ENCODE measurements around the gene PEX16. TPM values are rescaled to one million over a fixed set of nuclear protein-coding genes. Genes with fewer than 3 reads are reported as not detected.

Gene PEX16
- total RNA-seq, 4 donors from 2014 or later, result 31.3 to 111 (median 51.9) TPM

DNA sequence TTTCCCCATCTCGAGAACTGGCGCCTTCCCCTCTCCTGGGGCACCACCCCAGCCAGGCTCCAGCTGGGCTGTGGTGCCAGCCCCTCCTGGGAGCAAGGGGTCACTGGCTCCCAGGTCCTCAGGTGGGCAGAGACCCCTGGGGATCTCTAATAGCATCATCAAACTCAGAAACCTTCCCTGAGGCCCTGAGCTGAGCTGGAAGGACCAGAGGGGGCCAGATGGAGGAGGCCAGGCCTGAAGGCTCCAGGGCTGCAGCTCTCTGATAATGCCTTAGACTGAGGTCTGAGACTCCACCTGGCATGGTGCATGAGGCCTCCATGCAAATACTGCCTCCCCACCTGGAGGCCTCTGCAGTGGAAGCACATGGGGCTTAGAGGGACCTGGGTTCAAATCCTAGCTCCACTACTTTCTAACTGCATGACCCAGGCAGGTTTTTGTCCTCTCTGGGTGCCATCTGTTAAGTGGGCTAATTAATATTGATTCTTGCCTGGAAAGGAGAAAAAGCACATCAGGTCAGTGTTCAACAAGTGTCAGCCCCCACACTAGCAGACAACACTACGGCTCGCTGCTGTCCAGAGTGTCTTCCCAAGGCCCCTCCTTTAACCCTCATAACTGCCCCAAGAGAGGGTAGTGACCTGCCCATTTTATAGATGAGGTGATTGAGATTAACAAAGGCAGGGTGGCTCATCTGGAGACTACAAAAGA is 30.7 kb downstream of the PEX16 start:
- H3K27me3 ChIP-seq, result no peaks in the 10 kb centered on the region
- no peak overlapping the region for H3K4me3 ChIP-seq
- no peaks in the 10 kb centered on the region for H3K9me3 ChIP-seq
- in situ Hi-C loops (cut with MboI; ENCODE audit: low pct_ligation_motif_present in 1 of 4, low pct_unique_long_range_greater_than_20kb in 1 of 4, low sequenced_read_pairs in 3 of 4), result no loop called here
- DNase-seq, result no peak
- WGBS, 2 donors (ENCODE audit: low coverage in 1 of 2), result 96% methylated on average over 4 of the region's 4 CpGs; no CpG with 5 or more reads in 1 of the 2 donors
- H3K4me1 ChIP-seq, result peaks cover 0 to 11% (median 5%) of the 10 kb centered on the region in 4 donors
- no peak for TF ChIP-seq POLR2AphosphoS5 (IDR thresholded peaks at IDR 0.05)
- TF ChIP-seq, protein P1, sequence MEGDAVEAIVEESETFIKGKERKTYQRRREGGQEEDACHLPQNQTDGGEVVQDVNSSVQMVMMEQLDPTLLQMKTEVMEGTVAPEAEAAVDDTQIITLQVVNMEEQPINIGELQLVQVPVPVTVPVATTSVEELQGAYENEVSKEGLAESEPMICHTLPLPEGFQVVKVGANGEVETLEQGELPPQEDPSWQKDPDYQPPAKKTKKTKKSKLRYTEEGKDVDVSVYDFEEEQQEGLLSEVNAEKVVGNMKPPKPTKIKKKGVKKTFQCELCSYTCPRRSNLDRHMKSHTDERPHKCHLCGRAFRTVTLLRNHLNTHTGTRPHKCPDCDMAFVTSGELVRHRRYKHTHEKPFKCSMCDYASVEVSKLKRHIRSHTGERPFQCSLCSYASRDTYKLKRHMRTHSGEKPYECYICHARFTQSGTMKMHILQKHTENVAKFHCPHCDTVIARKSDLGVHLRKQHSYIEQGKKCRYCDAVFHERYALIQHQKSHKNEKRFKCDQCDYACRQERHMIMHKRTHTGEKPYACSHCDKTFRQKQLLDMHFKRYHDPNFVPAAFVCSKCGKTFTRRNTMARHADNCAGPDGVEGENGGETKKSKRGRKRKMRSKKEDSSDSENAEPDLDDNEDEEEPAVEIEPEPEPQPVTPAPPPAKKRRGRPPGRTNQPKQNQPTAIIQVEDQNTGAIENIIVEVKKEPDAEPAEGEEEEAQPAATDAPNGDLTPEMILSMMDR (IDR thresholded peaks at IDR 0.05), result no peak
- TF ChIP-seq POLR2A (IDR thresholded peaks at IDR 0.05), result no peak
- no peak for TF ChIP-seq EP300 (IDR thresholded peaks at IDR 0.05; ENCODE audit: low read depth)
- no peaks in the 10 kb centered on the region for H3K36me3 ChIP-seq
- H3K27ac ChIP-seq, result no peak overlapping the region
- intact Hi-C loops (cut with DNase I; ENCODE audit: low total_unique reads), result no loop called here

DNA sequence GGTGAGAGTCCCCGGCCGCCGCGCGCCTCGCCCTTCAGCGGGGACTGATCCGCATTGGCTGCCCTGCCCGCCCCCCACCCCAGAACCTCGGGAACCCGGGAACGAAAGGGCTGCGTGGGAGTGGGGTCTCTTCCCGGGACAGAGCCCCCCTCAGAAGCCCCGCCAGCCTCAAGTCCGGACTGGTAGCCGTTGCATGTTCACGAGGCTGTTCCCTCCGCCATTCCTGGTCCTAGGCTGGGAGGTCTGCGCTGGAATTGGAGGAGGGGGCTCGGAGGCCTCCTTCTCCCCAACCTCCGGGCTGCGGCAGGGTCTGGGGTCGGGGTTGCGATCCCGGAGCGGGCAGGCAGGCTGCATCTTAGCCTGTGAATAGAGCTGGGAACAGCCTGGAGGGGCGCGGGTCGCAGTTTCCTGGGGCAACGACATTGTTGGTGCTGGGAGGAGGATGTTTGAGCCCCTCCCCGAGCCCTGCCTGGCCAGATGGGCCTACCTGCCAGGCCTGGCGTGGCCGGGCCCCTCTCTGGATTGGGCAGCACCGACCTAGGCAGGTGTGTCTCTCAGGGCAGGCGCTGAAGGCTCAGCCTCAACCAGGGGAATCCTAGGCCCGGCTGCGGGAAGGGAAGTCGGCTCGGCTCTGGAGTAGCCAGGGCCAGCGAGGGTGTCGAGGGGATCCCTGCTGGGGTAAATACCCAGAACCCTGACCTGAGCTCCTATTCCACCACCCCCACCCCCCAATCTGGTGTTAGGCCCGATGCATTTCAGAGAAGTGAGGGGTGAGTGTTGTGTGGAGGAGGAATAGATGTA is 31.6 kb downstream of the PEX16 start:
- TF ChIP-seq, protein P1 (IDR thresholded peaks at IDR 0.05), result no peak
- TF ChIP-seq EP300 (IDR thresholded peaks at IDR 0.05; ENCODE audit: low read depth) (no peak), POLR2AphosphoS5 (IDR thresholded peaks at IDR 0.05) (no peak), POLR2A (IDR thresholded peaks at IDR 0.05) (no peak)
- H3K4me1 ChIP-seq, result peaks cover 0 to 11% (median 5%) of the 10 kb centered on the region in 4 donors

DNA sequence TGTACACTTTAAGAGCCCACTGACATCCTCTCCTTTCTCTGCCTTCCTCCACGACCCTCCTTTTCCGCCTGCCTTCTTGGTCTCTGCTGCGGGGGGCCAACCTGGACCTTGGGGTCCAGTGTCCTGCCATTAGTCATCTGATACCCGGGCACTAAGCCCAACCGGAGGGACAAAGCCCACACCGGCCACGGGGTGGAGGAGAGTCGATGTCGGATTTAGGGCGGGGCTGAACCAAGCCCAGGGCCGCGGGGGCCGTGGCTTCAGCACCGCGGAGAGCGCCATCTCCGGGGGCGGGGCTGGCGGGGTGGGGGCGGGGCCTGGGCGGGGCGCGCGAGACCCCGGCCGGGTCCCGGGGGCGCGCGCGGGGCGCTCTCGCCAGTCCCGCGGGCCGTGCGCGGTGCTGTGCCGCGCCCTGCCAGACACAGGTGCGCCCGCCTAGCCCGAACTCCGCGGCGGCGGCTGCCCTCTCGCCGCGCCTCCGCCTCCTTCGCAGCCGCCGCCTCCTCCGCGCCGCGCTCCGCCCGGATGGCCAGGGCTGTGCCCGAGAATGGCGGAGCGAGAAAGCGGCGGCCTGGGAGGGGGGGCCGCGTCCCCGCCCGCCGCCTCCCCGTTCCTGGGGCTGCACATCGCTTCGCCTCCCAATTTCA is 32.3 kb downstream of the PEX16 start, which contains the start of gene MAPK8IP1:
MAPK8IP1 (plus strand) TSS at position 378 of the 647 bp plus-strand sequence; CDS start at position 548, 170 bp downstream.
- Histone ChIP-seq H3K27me3 (no peaks in the 10 kb centered on the region), H3K36me3 (peaks cover 0 to 9% (median 3%) of the 10 kb centered on the region in 4 donors), H3K4me3 (peak within 1 kb of the TSS; percentile 11 to 63 (median 44)), H3K4me1 (peaks cover 0 to 12% (median 5%) of the 10 kb centered on the region in 4 donors), H3K27ac (peak within 1 kb of the TSS in 1 of 4 donors; percentile 15), H3K9me3 (no peaks in the 10 kb centered on the region)
- peak; percentile 56 for DNase-seq
- intact Hi-C loops (cut with DNase I; ENCODE audit: low total_unique reads) (no loop called here), in situ Hi-C loops (cut with MboI; ENCODE audit: low pct_ligation_motif_present in 1 of 4, low pct_unique_long_range_greater_than_20kb in 1 of 4, low sequenced_read_pairs in 3 of 4) (no loop called here)
- TF ChIP-seq POLR2AphosphoS5 (IDR thresholded peaks at IDR 0.05) (no peak), EP300 (IDR thresholded peaks at IDR 0.05; ENCODE audit: low read depth) (no peak), POLR2A (IDR thresholded peaks at IDR 0.05) (no peak)
- TF ChIP-seq, protein P1 (IDR thresholded peaks at IDR 0.05), result no peak
- WGBS, 2 donors (ENCODE audit: low coverage in 1 of 2), result 14% methylated on average over 12 of the region's 73 CpGs; no CpG with 5 or more reads in 1 of the 2 donors

More for the DNA sequence above, 31.6 kb downstream of the PEX16 start:
- intact Hi-C loops (cut with DNase I; ENCODE audit: low total_unique reads), result no loop called here
- in situ Hi-C loops (cut with MboI; ENCODE audit: low pct_ligation_motif_present in 1 of 4, low pct_unique_long_range_greater_than_20kb in 1 of 4, low sequenced_read_pairs in 3 of 4), result no loop called here
- peak overlapping the region in 1 of 4 donors; percentile 15 for H3K27ac ChIP-seq
- H3K9me3 ChIP-seq, result no peaks in the 10 kb centered on the region
- H3K27me3 ChIP-seq, result no peaks in the 10 kb centered on the region
- WGBS, 2 donors (ENCODE audit: low coverage in 1 of 2), result 36% methylated on average over 19 of the region's 43 CpGs; no CpG with 5 or more reads in 1 of the 2 donors
- DNase-seq, result no peak
- peaks cover 0 to 6% (median 2%) of the 10 kb centered on the region in 4 donors for H3K36me3 ChIP-seq
- peak overlapping the region; percentile 11 to 63 (median 44) for H3K4me3 ChIP-seq
